ENCODE measurements around the gene ZNF8.
"Not testable (repeated sequence)": the region's sequence is repeated elsewhere in the genome, so short reads cannot be mapped to it uniquely, and the experiment has no call there.

DNA sequence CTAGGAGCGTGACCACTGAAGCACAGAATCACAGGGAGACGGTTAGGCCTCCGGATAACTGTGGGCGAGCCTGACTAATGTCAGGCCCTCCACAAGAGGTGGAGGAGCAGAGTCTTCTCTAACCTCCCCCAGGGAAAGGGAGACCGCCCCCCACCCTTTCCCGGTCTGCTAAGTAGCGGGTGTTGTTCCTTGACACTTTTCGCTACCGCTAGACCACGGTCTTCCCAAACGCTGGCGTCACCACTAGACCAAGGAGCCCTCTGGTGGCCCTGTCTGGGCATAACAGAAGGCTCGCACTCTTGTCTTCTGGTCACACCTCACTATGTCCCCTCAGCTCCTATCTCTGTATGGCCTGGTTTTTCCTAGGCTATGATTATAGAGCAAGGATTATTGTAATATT, 31.9 kb downstream of the ZNF8 start:
- TF ChIP-seq, protein P1, sequence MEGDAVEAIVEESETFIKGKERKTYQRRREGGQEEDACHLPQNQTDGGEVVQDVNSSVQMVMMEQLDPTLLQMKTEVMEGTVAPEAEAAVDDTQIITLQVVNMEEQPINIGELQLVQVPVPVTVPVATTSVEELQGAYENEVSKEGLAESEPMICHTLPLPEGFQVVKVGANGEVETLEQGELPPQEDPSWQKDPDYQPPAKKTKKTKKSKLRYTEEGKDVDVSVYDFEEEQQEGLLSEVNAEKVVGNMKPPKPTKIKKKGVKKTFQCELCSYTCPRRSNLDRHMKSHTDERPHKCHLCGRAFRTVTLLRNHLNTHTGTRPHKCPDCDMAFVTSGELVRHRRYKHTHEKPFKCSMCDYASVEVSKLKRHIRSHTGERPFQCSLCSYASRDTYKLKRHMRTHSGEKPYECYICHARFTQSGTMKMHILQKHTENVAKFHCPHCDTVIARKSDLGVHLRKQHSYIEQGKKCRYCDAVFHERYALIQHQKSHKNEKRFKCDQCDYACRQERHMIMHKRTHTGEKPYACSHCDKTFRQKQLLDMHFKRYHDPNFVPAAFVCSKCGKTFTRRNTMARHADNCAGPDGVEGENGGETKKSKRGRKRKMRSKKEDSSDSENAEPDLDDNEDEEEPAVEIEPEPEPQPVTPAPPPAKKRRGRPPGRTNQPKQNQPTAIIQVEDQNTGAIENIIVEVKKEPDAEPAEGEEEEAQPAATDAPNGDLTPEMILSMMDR (IDR thresholded peaks at IDR 0.05; ENCODE audit: low read length): not testable (repeated sequence)
- TF ChIP-seq EZH2 (optimal IDR thresholded peaks at IDR 0.05; ENCODE audit: low read depth, low read length); EZH2phosphoT487 (IDR thresholded peaks at IDR 0.05; ENCODE audit: low read length): not testable (repeated sequence)
